Measurements from ENCODE around the gene TMED9. TPM values are rescaled to one million over a fixed set of nuclear protein-coding genes. Genes with fewer than 3 reads are reported as not detected.
A peak's percentile ranks its signal among the peaks of the same experiment; 100 is the strongest.

TMED9 gene
- total RNA-seq, 1 experiment from 2014 or later, result 156 TPM

GRCh38 chr5:177612215-177612673 lies 20.2 kb downstream of the TMED9 start:
- WGBS (ENCODE audit: extremely low coverage, insufficient read length, low lambda C conversion rate), result no CpG with 5 or more reads among the region's 6 CpGs
- Mint-ChIP-seq H3K27me3 (ENCODE audit: low read depth) (no peaks in the 10 kb centered on the region), H3K4me3 (no peak overlapping the region), H3K27ac (peak overlapping the region in 2 of 3 experiments; percentile 35 to 54; a peak in 4 of 7 replicates), H3K36me3 (ENCODE audit: insufficient read depth in 1 of 3, low read depth in 3 of 3) (peaks cover 0 to 7% (median 4%) of the 10 kb centered on the region in 3 experiments; a peak in 3 of 7 replicates), H3K4me1 (peaks cover 9 to 12% of the 10 kb centered on the region in 2 experiments), H3K9me3 (no peaks in the 10 kb centered on the region)
- no peak for DNase-seq
- TF ChIP-seq, protein P1, sequence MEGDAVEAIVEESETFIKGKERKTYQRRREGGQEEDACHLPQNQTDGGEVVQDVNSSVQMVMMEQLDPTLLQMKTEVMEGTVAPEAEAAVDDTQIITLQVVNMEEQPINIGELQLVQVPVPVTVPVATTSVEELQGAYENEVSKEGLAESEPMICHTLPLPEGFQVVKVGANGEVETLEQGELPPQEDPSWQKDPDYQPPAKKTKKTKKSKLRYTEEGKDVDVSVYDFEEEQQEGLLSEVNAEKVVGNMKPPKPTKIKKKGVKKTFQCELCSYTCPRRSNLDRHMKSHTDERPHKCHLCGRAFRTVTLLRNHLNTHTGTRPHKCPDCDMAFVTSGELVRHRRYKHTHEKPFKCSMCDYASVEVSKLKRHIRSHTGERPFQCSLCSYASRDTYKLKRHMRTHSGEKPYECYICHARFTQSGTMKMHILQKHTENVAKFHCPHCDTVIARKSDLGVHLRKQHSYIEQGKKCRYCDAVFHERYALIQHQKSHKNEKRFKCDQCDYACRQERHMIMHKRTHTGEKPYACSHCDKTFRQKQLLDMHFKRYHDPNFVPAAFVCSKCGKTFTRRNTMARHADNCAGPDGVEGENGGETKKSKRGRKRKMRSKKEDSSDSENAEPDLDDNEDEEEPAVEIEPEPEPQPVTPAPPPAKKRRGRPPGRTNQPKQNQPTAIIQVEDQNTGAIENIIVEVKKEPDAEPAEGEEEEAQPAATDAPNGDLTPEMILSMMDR (conservative IDR thresholded peaks at IDR 0.05), result no peak
- H3K4me1 ChIP-seq (ENCODE audit: insufficient read depth, low read length), result no peaks in the 10 kb centered on the region; the same call in 1 of the 2 replicates
- H2AK5ac ChIP-seq (ENCODE audit: insufficient read length, low read length), result no peak overlapping the region
- no peak overlapping the region for H2BK120ac ChIP-seq (ENCODE audit: low read depth, low read length, poor library complexity, severe bottlenecking)
- no peak overlapping the region for H3K27ac ChIP-seq (ENCODE audit: insufficient read length, low read depth, low read length)
- no peak overlapping the region for H2AFZ ChIP-seq (ENCODE audit: low read length)
- H2BK20ac ChIP-seq (ENCODE audit: low read depth, low read length, poor library complexity, severe bottlenecking), result no peak overlapping the region
- H3K27me3 ChIP-seq (ENCODE audit: insufficient read depth, low read length), result no peaks in the 10 kb centered on the region
- H4K8ac ChIP-seq (replicated peaks; ENCODE audit: insufficient read length, low read depth, low read length), result no peak overlapping the region
- no peak overlapping the region for H2BK12ac ChIP-seq (ENCODE audit: insufficient read length, low read depth, low read length)
- no peak overlapping the region for H3K9ac ChIP-seq (ENCODE audit: extremely low read depth, insufficient read length, low read length)
- no peak overlapping the region for H2BK15ac ChIP-seq (ENCODE audit: low read depth, low read length)
- H3K56ac ChIP-seq (ENCODE audit: insufficient read length, low read depth, low read length), result no peak overlapping the region
- no peaks in the 10 kb centered on the region for H4K20me1 ChIP-seq (ENCODE audit: control insufficient read depth, insufficient read depth, insufficient read length)
- H3K23me2 ChIP-seq (ENCODE audit: insufficient read length, low read depth, low read length, poor library complexity, severe bottlenecking), result no peaks in the 10 kb centered on the region
- H4K5ac ChIP-seq (ENCODE audit: insufficient read length, low read depth, low read length), result no peak overlapping the region
- H3K9me3 ChIP-seq (ENCODE audit: control insufficient read depth, low read depth, low read length), result no peaks in the 10 kb centered on the region
- no peak overlapping the region for H3K4me2 ChIP-seq (ENCODE audit: insufficient read depth, insufficient read length, low read length)
- no peaks in the 10 kb centered on the region for H3K79me2 ChIP-seq (ENCODE audit: insufficient read depth, low read length)
- no peak overlapping the region for H2BK5ac ChIP-seq (ENCODE audit: insufficient read length, low read length)
- H3K18ac ChIP-seq (ENCODE audit: insufficient read length, low read depth, low read length), result no peak overlapping the region
- no peak overlapping the region for H3K23ac ChIP-seq (ENCODE audit: insufficient read length, low read depth, low read length)
- H3K14ac ChIP-seq (ENCODE audit: insufficient read depth, low read length), result no peak overlapping the region
- H3T11ph ChIP-seq (ENCODE audit: low read length), result no peak overlapping the region
- no peak overlapping the region for H3K4ac ChIP-seq (ENCODE audit: low read depth, low read length)
- H4K91ac ChIP-seq (ENCODE audit: insufficient read length, low read depth, low read length), result no peak overlapping the region
- no peaks in the 10 kb centered on the region for H3K79me1 ChIP-seq (ENCODE audit: insufficient read depth, low read depth, low read length, poor library complexity, severe bottlenecking)
